ENCODE data around the gene TFRC.
"Not testable (repeated sequence)": the region's sequence is repeated elsewhere in the genome, so short reads cannot be mapped to it uniquely, and the experiment has no call there.

Gene TFRC

GRCh38 chr3:196049653-196050052, 32.2 kb downstream of the TFRC start:
- DNase-seq (ENCODE audit: low read depth in 4 of 4, low spot score in 1 of 4): no peak

GRCh38 chr3:196048922-196049598, 32.8 kb downstream of the TFRC start:
- DNase-seq (ENCODE audit: low read depth in 4 of 4, low spot score in 1 of 4): no peak

GRCh38 chr3:196047391-196048030, 34.4 kb downstream of the TFRC start:
- DNase-seq (ENCODE audit: low read depth in 4 of 4, low spot score in 1 of 4): no peak

GRCh38 chr3:196044513-196044912, 37.4 kb downstream of the TFRC start:
- DNase-seq (ENCODE audit: low read depth in 4 of 4, low spot score in 1 of 4): no peak

- DNase-seq (ENCODE audit: low read depth in 4 of 4, low spot score in 1 of 4): no peak
These were observed 39.2 kb downstream of the TFRC start for GRCh38 chr3:196042673-196043072.

GRCh38 chr3:196039359-196039758, 42.5 kb downstream of the TFRC start:
- no peak for DNase-seq (ENCODE audit: low read depth in 4 of 4, low spot score in 1 of 4)

GRCh38 chr3:196026059-196026458, 55.8 kb downstream of the TFRC start:
- not testable (repeated sequence) for DNase-seq (ENCODE audit: low read depth in 4 of 4, low spot score in 1 of 4)

GRCh38 chr3:196024968-196025367, 56.9 kb downstream of the TFRC start:
- DNase-seq (ENCODE audit: low read depth in 4 of 4, low spot score in 1 of 4): no peak

- DNase-seq (ENCODE audit: low read depth in 4 of 4, low spot score in 1 of 4): no peak
These were observed 57.9 kb downstream of the TFRC start for GRCh38 chr3:196023947-196024346.

- DNase-seq (ENCODE audit: low read depth in 4 of 4, low spot score in 1 of 4): not testable (repeated sequence)
These were observed 59.4 kb downstream of the TFRC start for GRCh38 chr3:196022499-196022878.

- no peak for DNase-seq (ENCODE audit: low read depth in 4 of 4, low spot score in 1 of 4)
These were observed 61.5 kb downstream of the TFRC start for GRCh38 chr3:196020373-196020772.

GRCh38 chr3:196019576-196019975, 62.3 kb downstream of the TFRC start:
- DNase-seq (ENCODE audit: low read depth in 4 of 4, low spot score in 1 of 4): not testable (repeated sequence)

GRCh38 chr3:196018159-196018558, 63.7 kb downstream of the TFRC start:
- DNase-seq (ENCODE audit: low read depth in 4 of 4, low spot score in 1 of 4): not testable (repeated sequence)

GRCh38 chr3:196016485-196016884, 65.4 kb downstream of the TFRC start:
- no peak for DNase-seq (ENCODE audit: low read depth in 4 of 4, low spot score in 1 of 4)

- DNase-seq (ENCODE audit: low read depth in 4 of 4, low spot score in 1 of 4): no peak
These were observed 65.8 kb downstream of the TFRC start for GRCh38 chr3:196016059-196016458.

GRCh38 chr3:196013587-196014487, 68.1 kb downstream of the TFRC start:
- no peak for DNase-seq (ENCODE audit: low read depth in 4 of 4, low spot score in 1 of 4)

- no peak for DNase-seq (ENCODE audit: low read depth in 4 of 4, low spot score in 1 of 4)
These were observed 68.9 kb downstream of the TFRC start for GRCh38 chr3:196012941-196013476.

GRCh38 chr3:196012481-196012880, 69.4 kb downstream of the TFRC start:
- no peak for DNase-seq (ENCODE audit: low read depth in 4 of 4, low spot score in 1 of 4)

GRCh38 chr3:196009456-196009855, 72.4 kb downstream of the TFRC start:
- DNase-seq (ENCODE audit: low read depth in 4 of 4, low spot score in 1 of 4): no peak

- no peak for DNase-seq (ENCODE audit: low read depth in 4 of 4, low spot score in 1 of 4)
These were observed 73.0 kb downstream of the TFRC start for GRCh38 chr3:196008929-196009328.

GRCh38 chr3:196008387-196008786, 73.5 kb downstream of the TFRC start:
- no peak for DNase-seq (ENCODE audit: low read depth in 4 of 4, low spot score in 1 of 4)

Data from stimulated activated CD4-positive, alpha-beta T cell treated with anti-CD3 and anti-CD28 coated beads, Interleukin-1b, Interleukin-23, amount 100 ng/mL, for 24 hours (primary cell).